SW480 (cell line): ENCODE results near the gene PODXL.
"Not testable (repeated sequence)": the region's sequence is repeated elsewhere in the genome, so short reads cannot be mapped to it uniquely, and the experiment has no call there.

ENCODE experiments used
- DNase-seq: peaks from one replicate; pipeline ENCODE4 v3.0.0-alpha.2; 2016; ENCODE audit warnings: low spot score

Gene PODXL

GRCh38 chr7:131538071-131538812 is 18.2 kb downstream of the PODXL start:
- peak; percentile 96 for DNase-seq

GRCh38 chr7:131537571-131537978 is 18.9 kb downstream of the PODXL start:
- DNase-seq, result no peak

- DNase-seq, result no peak
Observed at GRCh38 chr7:131536361-131536849, 20.0 kb downstream of the PODXL start.

DNA sequence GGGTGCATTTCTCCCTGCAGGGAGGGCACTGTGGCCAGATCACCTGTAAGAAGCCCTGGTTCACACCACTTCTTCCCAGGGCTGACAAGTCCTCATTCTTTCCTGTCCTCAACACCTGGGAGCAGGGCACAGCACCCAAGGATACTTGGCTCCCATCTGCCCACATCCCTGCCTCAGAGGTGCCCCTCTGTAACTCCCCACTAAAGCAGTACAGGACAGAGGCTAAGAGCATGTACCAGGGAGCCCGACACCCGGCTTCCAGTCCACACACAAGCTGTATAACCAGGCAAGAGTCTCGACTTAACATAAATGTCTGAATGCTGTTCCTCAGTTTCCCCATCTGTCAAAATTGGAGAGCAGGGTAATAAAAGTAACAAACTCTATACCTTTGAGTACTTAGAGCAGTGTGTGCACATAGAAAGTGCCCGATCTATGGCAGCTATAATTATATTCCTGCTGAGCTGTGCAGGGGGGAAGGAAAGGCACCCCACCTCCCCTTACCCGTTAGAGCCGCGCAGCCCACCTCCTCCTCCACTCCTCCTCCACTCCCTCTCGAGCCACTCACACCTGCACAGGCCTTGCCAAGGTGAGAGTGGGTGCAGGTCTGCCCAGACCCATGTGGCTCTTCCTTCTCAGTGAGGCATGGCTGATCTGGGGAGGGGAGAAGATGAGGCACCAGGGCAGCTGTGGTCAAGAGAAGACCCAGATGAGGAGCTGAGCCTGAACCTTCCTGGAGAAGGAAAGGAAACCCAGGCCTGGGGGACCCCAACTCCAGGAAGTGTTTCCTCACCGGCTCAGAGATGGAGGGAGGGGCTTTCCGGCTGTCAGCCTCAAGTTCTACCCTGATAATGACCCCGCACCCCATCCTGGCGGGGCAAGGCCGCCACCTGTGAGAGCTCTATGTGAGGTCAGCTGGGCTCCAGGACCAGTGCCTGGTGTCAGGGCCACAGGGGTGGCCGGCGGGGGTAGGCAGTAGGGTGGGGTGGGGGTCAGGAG is 22.6 kb downstream of the PODXL start:
- no peak for DNase-seq

DNA sequence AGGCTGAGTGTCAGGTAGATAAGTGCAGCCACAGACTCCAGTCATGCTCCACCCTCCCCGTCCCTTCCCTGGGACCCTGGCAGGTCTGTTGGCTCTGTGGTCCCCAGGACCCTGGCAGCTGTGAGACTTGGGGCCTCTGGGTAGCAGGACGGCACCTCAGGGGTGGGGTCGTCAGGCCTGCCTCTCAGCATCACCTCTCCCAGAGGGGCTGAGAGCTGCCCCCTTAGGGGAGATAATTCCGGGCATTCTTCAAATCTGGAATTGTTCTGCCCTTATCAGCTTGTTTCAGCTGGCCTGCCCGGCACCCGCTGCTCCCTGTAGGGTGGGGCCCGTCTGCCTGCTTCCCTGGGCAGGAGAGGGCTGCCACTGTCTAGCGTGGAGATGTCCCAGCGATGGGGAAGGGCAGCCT is 23.3 kb downstream of the PODXL start:
- DNase-seq, result no peak

GRCh38 chr7:131532570-131533091 is 23.8 kb downstream of the PODXL start:
- DNase-seq, result no peak

DNA sequence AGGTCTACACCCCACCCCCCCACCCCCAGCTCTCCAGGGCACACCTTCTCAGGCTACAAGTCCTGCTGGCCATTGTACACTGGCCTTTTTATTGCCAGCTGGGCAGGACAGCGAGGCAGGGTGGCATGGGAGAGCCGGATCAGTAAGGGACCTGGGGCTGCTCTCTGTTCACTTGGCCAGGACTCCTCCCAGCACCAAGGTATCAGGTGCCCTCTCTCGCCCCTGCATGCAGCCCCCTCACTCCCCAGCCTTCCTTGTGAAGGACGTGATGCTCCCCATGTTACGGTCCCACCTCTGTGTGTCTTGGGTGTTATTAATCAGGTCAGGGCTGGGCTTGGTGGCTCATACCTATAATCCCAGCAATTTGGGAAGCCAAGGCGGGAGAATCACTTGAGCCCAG is 26.3 kb downstream of the PODXL start:
- DNase-seq, result no peak

DNA sequence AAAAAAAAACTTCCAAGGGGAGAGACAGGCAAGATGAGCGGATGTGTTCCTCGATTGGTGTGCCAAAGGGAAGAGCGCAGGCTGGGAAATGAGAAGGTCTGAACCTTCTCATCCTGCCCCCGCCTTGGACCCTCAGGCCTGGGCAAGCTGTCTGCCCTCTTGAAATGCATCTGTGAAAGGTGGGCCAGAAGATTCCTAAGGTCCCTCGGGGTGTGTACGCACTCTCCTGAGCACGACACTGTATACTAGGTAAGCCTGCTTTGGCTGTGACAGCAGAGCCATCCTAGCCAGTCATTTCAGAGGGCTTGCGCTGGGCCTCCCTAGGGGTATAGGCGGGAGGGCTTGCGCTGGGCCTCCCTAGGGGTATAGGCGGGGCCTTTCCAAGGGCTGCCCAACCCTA is 26.8 kb downstream of the PODXL start:
- no peak for DNase-seq

DNA sequence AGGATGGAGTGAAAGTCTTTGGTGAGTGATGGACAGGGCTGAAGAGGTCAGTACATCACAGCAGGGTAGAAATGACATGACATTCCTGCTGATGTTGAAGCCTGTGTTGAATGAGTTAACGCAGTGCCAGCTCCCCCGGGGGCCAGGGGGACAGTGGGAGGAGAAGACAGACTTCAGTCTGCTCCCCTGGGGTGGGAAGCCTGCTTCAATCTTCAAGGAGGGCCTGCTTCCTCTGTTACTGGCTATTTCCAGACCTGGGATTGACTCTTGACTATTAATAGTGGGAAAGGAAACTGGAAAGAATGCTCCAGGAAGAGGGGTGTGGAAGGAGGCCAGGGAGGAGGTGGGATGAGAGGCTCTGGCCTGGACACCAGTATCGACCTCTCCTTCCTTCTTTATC is 27.2 kb downstream of the PODXL start:
- DNase-seq, result no peak

GRCh38 chr7:131527456-131527855 is 29.0 kb downstream of the PODXL start:
- DNase-seq, result no peak

- DNase-seq, result no peak
Observed at GRCh38 chr7:131525820-131526219, 30.6 kb downstream of the PODXL start.

DNA sequence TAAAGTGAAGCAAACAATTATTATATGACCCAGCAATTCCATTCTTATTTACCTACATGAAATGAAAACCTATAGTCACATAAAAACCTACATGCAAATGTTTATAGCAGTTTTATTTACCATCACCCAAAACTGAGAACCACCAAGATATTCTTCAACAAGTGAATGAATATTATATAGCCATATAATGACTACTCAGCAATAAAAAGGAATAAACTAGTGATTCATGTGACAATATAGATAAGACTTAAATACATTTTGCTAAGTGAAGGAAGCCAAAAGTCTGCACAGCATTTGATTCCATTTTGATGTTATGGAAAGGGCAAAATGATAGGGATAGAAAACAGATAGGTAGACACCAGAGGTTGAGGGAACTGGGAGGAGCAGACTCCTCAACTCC is 31.7 kb downstream of the PODXL start:
- no peak for DNase-seq

- DNase-seq, result no peak
Observed at GRCh38 chr7:131524115-131524514, 32.3 kb downstream of the PODXL start.

GRCh38 chr7:131522325-131522930 is 34.0 kb downstream of the PODXL start:
- DNase-seq, result peak; percentile 60

DNA sequence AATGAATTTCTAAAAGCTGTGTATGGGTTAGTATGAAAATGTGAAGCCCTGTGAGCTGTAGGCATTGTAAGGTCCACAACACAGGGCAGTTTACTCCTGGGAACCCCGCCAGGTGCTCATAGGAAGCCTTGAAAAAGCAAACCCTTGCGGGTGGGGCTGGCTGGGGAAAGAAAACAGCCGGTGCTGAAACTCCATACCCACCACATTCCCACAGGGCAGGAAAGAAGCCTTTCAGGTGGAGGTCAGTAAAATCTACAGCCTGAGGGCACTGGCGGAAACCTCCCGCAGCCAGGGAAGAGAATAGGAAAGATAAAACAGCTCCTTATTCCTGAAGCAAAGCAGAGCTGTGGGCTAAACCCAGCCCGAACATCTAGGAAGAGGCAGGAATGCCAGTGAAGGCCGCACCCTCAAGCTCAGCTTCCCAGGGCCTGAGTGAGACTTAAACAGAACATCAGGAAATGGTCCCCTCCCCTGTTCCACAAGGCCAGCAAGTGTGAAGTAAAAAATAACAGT is 34.7 kb downstream of the PODXL start:
- DNase-seq, result peak; percentile 73

DNA sequence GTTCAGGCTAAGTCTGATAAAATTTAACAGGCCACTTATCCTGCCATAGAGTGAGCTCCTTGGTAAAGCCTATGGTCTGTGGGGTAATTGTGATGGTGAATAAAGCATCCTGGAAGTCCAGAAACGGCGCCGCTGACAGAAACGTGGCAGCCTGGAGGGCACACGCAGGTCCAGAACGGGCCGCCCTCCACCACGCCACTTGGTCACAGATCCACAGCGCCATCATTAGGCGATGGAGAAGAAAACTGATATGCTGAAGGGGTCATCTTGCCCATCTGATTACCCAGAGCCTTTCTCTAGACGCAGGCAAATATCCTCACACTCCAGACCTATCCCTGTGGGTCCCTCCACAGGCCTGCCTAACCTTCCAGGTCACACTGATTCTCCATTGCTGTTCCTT is 37.8 kb downstream of the PODXL start:
- no peak for DNase-seq

DNA sequence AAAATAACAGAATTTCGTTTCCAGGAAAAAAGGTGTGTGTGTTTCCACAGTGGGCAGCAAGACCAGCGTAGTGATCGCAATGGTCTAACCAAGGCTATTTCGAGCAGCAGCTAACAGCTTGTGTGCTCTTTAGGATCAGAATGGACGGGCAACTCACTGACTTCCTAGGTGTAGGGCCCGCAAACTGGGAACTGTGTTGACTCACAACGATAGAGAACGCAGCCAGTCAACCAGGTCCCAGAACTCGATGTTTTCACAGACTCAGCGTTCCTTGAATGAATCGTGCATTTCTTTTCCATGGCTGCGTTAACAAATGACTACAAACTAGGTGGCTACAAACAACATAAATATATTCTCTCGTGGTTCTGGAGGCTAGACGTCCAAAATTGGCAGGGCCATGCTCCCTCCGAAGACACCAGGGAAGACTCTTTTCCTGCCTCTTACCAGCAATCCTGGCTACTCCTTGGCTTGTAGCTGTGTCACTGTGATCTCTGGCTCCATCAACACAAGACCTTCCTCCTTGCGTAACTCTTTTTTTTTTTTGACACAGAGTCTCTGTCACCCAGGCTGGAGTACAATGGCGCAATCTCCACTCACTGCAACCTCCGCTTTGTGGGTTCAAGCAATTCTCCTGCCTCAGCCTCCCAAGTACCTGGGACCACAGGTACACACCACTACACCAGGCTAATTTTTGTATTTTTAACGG is 39.1 kb downstream of the PODXL start:
- no peak for DNase-seq

DNA sequence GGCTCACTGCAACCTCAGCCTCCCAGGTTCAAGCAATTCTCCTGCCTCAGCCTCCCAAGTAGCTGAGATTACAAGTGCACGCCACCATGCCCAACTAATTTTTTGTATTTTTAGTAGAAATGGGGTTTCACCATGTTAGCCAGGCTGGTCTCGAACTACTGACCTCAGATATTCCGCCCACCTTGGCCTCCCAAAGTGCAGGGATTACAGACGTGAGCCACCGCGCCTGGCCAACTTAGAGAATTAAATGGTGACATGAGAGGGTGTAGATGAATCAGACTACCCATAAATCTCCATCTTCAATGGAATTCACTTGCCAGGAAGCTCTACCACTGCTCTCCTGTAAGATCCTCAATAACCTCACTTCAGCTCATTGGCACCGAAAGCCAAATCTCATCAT is 41.0 kb downstream of the PODXL start:
- not testable (repeated sequence) for DNase-seq

DNA sequence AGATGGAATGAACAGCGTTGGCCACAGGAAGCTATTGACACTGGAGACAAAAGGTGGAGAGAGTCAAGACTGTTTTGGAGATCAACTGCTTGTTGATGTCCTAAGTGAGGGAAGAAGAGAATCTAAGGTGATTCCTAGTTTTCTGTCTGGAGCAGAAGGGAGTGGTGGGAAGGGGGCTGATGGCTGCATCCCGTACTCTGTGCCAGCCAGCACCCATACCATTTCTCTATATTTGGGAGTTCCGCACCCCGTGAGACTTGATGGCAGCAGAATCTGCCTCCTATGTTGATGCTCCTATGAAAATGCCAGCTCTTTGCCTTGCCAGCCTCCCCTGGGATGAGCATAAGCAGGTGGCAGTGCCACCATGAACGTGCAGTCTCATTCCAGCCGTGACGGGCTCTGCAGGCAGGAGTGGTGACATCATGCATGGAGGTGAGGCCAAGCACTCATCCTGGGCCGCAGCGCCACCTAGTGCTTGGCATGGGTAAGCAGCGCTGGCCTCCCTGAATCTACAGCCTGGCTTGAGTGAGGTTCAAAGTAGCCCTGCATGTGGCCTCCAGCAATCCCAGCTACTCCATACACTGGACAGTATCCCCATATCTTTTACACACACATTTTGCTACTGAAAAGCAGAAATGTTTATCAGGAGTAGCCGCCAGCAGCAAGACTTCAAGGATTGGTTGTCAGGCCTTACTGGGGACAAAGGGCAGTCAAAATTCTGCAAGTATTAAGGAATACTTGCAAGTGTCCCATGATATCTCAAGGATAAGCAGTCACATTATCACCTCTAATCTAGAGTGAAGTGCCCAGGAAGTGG is 43.0 kb downstream of the PODXL start:
- DNase-seq, result peak; percentile 85

- no peak for DNase-seq
Observed at GRCh38 chr7:131511774-131512535, 44.5 kb downstream of the PODXL start.
